Glomerular endothelial cell (primary cell): ENCODE measurements around the gene GPC6. TPM values are rescaled to one million over a fixed set of nuclear protein-coding genes. Genes with fewer than 3 reads are reported as not detected.

Source experiments
- DNase-seq: peaks from one replicate; pipeline ENCODE4 v3.0.0-alpha.2; 2011; ENCODE audit warnings: low read depth, low spot score; ENCODE audit errors: extremely low read depth
- total RNA-seq: library from RNA; depleted of rRNA; stranded (reverse); fragments of >200 nt; gene quantifications from 2 replicates; pipeline ENCODE4 v1.2.3, GENCODE V29; 2015

Gene GPC6
- total RNA-seq, 1 donor from 2014 or later = 11.0 TPM

DNA sequence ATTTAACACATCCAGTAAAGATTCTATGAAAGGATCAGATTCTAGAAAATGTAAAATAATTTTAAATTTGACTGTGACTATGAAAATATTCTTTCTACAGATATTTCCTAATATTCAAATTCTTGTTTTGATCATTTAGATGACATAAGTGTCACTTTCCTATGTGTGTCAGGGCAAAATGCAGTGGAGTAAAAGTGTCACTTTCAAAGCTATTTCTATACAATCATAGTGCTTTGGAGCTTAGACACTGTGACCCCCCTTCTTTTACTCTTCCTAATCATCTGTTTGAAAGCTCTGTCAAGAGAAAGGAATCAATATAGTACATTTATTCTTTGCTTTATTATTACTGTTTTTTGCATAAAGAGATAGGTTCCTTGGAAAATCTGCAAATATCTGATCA is 760.9 kb downstream of the GPC6 start:
- DNase-seq = no peak

GRCh38 chr13:93991569-93991968 is 765.0 kb downstream of the GPC6 start:
- DNase-seq = no peak

GRCh38 chr13:93996481-93996880 is 769.9 kb downstream of the GPC6 start:
- DNase-seq = no peak

DNA sequence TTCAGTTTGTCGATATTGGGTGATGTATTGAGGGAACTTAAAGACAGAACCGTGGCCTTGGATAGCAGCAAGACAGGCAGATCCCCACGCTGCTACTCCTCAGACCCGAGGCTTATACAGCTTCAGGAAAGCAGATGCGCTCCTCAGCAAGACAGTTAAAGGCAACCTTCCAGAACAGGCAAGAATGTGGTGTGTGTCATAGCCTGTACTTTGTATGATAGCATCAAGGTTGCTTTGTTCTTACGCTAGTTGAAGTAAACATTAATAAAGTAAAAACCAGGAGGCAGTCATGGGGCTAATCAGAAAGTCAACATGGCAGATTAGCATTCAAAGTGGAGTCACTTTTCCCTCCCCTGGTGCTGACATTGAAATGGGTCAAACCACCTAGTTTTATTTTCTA is 779.7 kb downstream of the GPC6 start:
- no peak for DNase-seq

- DNase-seq = no peak
Measured at GRCh38 chr13:94007072-94007471, 780.5 kb downstream of the GPC6 start.

- no peak for DNase-seq
Measured at GRCh38 chr13:94009701-94010100, 783.1 kb downstream of the GPC6 start.

GRCh38 chr13:94014461-94014860 is 787.9 kb downstream of the GPC6 start:
- DNase-seq = no peak

- DNase-seq = no peak
Measured at GRCh38 chr13:94020426-94020825, 793.8 kb downstream of the GPC6 start.

DNA sequence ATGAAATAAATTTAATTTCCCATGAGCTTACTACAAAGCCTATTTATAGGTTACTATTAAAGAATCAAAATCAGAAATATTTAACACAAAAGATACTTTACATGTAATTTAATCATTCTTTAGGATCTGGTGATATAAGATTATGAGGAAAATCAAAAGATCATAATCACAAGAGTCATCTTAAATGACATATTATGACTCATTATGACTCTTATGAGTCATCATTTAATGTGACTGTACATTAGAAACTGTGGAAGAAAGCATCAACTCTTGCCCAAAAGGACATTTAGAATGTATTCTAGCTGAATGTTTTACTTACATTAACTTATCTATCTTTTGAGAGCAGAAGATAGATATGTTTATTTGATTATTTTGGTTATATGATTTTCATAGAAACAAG is 794.2 kb downstream of the GPC6 start:
- no peak for DNase-seq

DNA sequence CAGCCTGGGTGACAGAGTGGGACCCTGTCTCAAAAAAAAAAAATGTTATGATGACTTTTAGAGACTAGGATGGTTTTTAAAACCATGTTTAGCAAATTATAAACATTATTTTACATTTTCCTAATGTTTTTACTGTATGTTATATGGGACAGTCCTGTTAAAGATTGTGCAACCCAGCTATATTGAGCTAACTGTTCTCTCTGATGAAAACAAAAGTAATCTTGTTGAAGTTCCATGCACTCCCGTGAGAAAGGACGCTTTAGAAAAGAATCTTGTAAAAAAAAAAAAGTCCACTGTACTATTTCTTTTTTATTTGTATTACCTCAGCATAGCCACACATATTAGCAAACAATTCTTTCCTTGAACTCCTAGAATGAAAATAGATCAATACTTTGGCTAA is 801.6 kb downstream of the GPC6 start:
- DNase-seq = no peak

GRCh38 chr13:94028650-94029049 is 802.0 kb downstream of the GPC6 start:
- no peak for DNase-seq

DNA sequence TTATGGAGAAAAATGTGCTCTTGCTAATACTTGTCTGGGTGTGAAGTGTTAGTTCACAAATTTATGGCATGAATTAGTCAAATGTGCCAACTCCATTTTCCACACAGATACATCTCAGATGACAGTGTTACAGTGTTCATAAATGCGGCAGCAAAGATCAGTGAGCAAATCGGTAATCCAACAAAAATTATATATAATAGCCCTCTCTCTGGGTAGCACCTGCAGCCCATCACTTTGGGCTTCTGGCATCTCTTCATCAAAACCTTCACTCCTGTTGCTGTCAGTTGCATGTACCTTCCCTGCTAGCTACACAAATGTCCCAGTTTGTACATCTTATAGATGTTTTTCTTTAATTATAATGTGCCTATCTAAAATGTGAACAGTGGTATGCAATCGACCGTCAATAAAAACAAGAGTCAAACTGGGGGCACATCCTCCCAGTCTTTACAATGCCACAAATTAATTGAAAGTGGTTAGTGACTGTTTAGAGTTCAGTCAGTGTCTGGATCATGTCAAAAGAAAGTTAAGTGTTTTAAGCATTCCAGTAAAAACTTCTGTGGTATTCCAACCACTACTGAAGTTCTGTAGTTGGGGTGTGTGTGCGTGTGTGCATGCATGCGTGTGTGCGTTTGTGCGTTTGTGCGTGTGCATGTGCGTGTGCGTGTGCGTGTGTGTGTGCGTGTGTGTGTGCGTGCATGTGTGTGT is 804.0 kb downstream of the GPC6 start:
- DNase-seq = no peak

- DNase-seq = no peak
Measured at GRCh38 chr13:94031609-94032008, 805.0 kb downstream of the GPC6 start.

DNA sequence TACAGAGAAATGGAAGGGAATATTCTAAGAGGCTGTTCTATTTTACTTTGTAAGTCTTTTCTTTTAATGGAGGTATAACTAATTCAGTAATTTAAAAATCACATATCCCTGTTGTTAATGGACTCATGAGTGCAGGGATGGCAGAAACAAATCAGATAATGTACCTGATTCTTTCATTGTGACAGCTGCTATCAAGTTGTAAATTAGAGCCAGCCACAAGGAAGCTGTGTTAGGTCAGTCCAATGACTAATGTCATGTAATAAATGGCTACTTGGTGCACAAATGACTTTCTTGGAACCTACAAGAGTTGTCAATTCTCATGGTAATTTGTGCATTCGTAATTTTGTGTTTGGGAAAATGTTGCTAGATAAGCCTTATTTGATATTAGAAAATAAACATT is 806.5 kb downstream of the GPC6 start:
- DNase-seq = no peak

DNA sequence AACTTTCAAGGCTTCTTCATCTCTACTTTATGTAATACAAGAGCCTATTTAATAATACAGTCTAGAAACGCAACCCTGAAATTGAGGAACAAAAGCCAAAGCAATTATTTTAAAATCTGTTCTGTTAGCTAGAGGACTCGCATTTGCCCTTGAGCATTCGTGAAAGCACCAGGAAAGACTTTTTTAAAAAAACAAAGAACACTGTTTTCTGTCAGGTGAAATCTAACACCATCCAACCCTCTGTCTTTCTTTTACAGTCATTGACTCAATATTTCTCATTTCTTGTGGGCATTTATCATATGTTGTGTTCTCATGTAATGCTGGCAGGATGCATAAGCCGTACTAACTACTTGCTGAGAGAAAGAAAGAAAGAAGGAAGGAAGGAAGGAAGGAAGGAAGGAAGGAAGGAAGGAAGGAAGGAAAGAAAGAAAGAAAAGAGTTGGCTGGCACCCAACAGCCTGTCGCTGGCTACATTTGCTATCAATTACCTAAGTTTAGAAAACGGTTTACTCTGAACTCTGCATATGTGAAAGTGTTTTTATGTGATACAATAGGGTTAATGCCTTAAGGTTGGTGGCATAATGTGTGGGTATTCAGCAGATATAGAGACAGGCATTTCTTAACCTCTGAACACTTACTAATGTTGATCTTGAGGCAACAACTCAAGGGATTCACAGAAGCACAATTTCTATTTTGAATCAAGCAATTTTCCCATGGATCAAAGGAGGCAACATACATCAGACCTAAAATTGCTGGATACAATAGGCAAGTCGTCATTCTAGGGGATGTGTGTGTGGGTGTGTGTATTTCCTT is 807.4 kb downstream of the GPC6 start:
- DNase-seq = no peak

DNA sequence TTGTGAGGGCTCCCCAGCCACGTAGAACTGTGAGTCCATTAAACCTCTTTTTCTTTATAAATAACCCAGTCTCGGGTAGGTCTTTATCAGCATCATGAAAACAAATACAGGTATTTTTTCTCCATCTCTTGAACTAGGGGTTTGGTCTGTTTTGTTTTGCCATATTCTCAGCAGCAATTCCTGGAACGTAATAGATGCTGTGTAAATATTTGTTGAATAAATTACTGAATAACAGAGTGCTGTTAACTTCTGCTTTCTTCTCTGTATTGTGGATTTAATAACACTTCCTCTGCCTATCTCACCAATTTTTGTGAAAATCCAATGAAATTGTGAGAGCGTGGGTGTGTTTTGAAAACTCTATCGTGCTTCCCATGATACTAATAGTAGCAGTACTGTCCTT is 823.4 kb downstream of the GPC6 start:
- no peak for DNase-seq

DNA sequence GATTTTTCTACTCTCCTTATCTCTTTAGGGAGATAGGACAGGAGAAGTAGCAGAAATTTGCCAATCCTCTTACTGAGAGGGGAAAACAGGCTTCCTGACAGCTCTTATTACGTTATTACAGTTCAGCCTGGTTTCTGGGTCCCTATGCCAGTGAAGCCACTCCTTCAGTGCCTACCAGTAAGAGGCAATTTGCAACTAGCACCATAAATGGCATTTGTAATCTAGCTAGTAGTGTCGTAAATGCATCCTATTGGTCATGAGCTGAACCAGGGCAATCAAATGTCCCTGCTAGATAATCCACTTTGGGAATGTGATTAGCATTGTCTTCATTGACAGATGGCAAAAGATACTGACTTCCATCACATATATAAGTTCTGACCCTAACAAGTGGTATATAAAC is 824.1 kb downstream of the GPC6 start:
- no peak for DNase-seq

GRCh38 chr13:94053986-94054593 is 827.5 kb downstream of the GPC6 start:
- DNase-seq = no peak

- no peak for DNase-seq
Measured at GRCh38 chr13:94056362-94056990, 829.9 kb downstream of the GPC6 start.

- no peak for DNase-seq
Measured at GRCh38 chr13:94057618-94058186, 831.1 kb downstream of the GPC6 start.

DNA sequence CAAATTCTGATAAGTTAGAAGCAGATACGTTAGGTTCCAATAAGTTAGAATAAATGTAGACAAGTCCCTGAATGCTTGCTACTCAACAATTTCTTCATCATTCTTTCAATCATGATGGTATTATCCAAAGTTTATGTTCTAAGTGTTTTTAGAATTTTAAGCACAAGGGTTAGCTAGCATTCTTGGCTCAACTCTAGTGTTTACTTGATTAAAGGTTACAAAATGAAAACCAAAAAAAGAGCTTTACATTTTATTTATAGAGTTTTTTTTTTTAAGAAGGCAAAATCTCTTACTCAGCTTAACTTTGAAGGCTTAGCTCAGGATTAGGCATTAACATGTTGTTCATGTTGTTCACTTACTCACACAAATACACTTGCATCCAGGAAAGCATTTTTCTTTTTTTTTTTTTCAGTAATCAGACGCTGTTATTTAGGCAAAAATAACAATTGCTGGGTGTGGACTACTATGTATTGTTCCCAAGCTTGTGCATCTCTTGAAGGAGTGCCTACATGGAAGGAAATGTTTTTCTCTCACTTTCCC is 832.3 kb downstream of the GPC6 start:
- DNase-seq = no peak
